Lung (tissue), 12 donors: ENCODE results near the gene RGL3. TPM values are rescaled to one million over a fixed set of nuclear protein-coding genes. Genes with fewer than 3 reads are reported as not detected.

Experiments used
- ATAC-seq: fragments of 200-7000 bp; cut with Tn5 transposase; one replicate; pipeline ENCODE4 v1.9.1; 2020; ENCODE audit warnings: moderate number of reproducible peaks; ENCODE audit not compliant: insufficient read depth, low FRiP score
- DNase-seq, 3 donors: peaks; one replicate each; pipeline ENCODE4 v3.0.0-alpha.2; 2013 to 2017
- H3K27ac ChIP-seq, 2 donors: one replicate each; pipeline ENCODE4 v1.5.1; 2013; ENCODE audit warnings: mild to moderate bottlenecking in 2 of 2, moderate library complexity in 2 of 2, control low read depth in 1 of 2, inconsistent platforms in 1 of 2, low read depth in 1 of 2, low read length in 1 of 2
- H3K27me3 ChIP-seq, 3 donors: one replicate each; pipeline ENCODE4 v1.5.1; 2013; ENCODE audit warnings: low read length in 2 of 3; ENCODE audit not compliant: control insufficient read depth in 3 of 3, insufficient read depth in 3 of 3
- H3K36me3 ChIP-seq, 4 donors: one replicate each; pipeline ENCODE4 v1.5.1; 2013; ENCODE audit warnings: low read length in 4 of 4, mild to moderate bottlenecking in 1 of 4, moderate library complexity in 1 of 4; ENCODE audit not compliant: control insufficient read depth in 4 of 4, insufficient read depth in 4 of 4
- H3K4me1 ChIP-seq, 5 donors: one replicate each; pipeline ENCODE4 v1.5.1; 2013; ENCODE audit warnings: low read length in 5 of 5, mild to moderate bottlenecking in 2 of 5, moderate library complexity in 1 of 5; ENCODE audit not compliant: control insufficient read depth in 5 of 5, insufficient read depth in 5 of 5
- H3K4me3 ChIP-seq: one replicate; pipeline ENCODE4 v1.5.1; 2013; ENCODE audit warnings: mild to moderate bottlenecking, control low read depth, moderate library complexity
- H3K9ac ChIP-seq, 2 donors: one replicate each; pipeline ENCODE4 v1.5.1; 2013; ENCODE audit warnings: low read length in 2 of 2, control low read depth in 1 of 2; ENCODE audit not compliant: insufficient read depth in 1 of 2
- H3K9me3 ChIP-seq, 4 donors: one replicate each; pipeline ENCODE4 v1.5.1; 2013; ENCODE audit warnings: low read length in 3 of 4, mild to moderate bottlenecking in 1 of 4, moderate library complexity in 1 of 4; ENCODE audit not compliant: control insufficient read depth in 4 of 4, insufficient read depth in 3 of 4
- CTCF ChIP-seq: IDR thresholded peaks from 2 replicates; pipeline ENCODE4 v1.5.1; 2012; ENCODE audit warnings: mild to moderate bottlenecking; ENCODE audit errors: control extremely low read depth, extremely low read depth
- WGBS, 2 donors: extraction: QIAGEN DNeasy Blood & Tissue Kit; methylation state at CpG; one replicate each; pipeline ENCODE4 v1.1.7; 2013; 5-methylcytosine and 5-hydroxymethylcytosine counted together
- polyA plus RNA-seq, 2 donors: library from polyadenylated mRNA; stranded (reverse); fragments of 200-250 nt; gene quantifications; one replicate each; pipeline ENCODE4 v1.2.1, GENCODE V29; 2013
- total RNA-seq, 2 donors: library from RNA; depleted of rRNA in 1 of 2; stranded (reverse); fragments of >200 nt in 1 of 2; gene quantifications; one replicate each; pipeline ENCODE4 v1.2.1, GENCODE V29; 2014 to 2021
- donor health status: control.
- donor health status: control.
- donor health status: Bipolar disorder and iron deficiency.
- donor health status: healthy.
- donor health status: DM: yes; HTN: yes; CAD: no.

Gene RGL3
- total and polyA plus RNA-seq, 4 donors: 10.4 to 45.2 (median 37.3) TPM

- Histone ChIP-seq H3K27ac (no peak overlapping the region), H3K27me3 (no peaks in the 10 kb centered on the region), H3K4me1 (no peaks in the 10 kb centered on the region), H3K4me3 (no peak overlapping the region), H3K9me3 (peaks cover 0 to 1% (median 0%) of the 10 kb centered on the region in 4 donors), H3K9ac (no peak overlapping the region), H3K36me3 (peaks cover 0 to 41% (median 11%) of the 10 kb centered on the region in 4 donors)
- ATAC-seq (no peak), DNase-seq (no peak)
- no peak for TF ChIP-seq CTCF
- WGBS, 2 donors: 94 to 97% methylated on average over 10 of the region's 10 CpGs
Measured at GRCh38 chr19:11363881-11364280, 55.2 kb downstream of the RGL3 start.

GRCh38 chr19:11361771-11362731, 57.1 kb downstream of the RGL3 start:
- no peak overlapping the region for H3K27ac ChIP-seq
- H3K27me3 ChIP-seq: peaks cover 0 to 4% (median 0%) of the 10 kb centered on the region in 3 donors
- WGBS, 2 donors: 89 to 93% methylated on average over 35 of the region's 35 CpGs
- ATAC-seq (no peak), DNase-seq (no peak)
- no peak overlapping the region for H3K4me3 ChIP-seq
- peaks cover 0 to 1% (median 0%) of the 10 kb centered on the region in 5 donors for H3K4me1 ChIP-seq
- H3K9me3 ChIP-seq: peaks cover 0 to 1% (median 0%) of the 10 kb centered on the region in 4 donors
- H3K9ac ChIP-seq: no peak overlapping the region
- peaks cover 0 to 37% (median 11%) of the 10 kb centered on the region in 4 donors for H3K36me3 ChIP-seq
- TF ChIP-seq CTCF: no peak

- H3K9me3 ChIP-seq: peaks cover 0 to 1% (median 0%) of the 10 kb centered on the region in 4 donors
- H3K27ac ChIP-seq: no peak overlapping the region
- H3K4me3 ChIP-seq: no peak overlapping the region
- H3K27me3 ChIP-seq: peaks cover 0 to 4% (median 0%) of the 10 kb centered on the region in 3 donors
- ATAC-seq (peak; percentile 45), DNase-seq (peak in 2 of 3 donors; percentile 37 to 57)
- TF ChIP-seq CTCF: no peak
- H3K9ac ChIP-seq: no peak overlapping the region
- WGBS, 2 donors: 65 to 79% methylated on average over 43 of the region's 43 CpGs
- H3K36me3 ChIP-seq: peaks cover 0 to 37% (median 11%) of the 10 kb centered on the region in 4 donors
- H3K4me1 ChIP-seq: peaks cover 0 to 10% (median 4%) of the 10 kb centered on the region in 5 donors
Measured at GRCh38 chr19:11361037-11361770, 57.9 kb downstream of the RGL3 start.
